ENCODE measurements around the gene PCDHGA4.
A peak's percentile ranks its signal among the peaks of the same experiment; 100 is the strongest.

PCDHGA4 gene

GRCh38 chr5:141355641-141356040 lies 820 bp downstream of the PCDHGA4 start:
- TF ChIP-seq CTCF (conservative IDR thresholded peaks at IDR 0.05; ENCODE audit: low read depth, low read length) = no peak
- H3K4me3 ChIP-seq (ENCODE audit: low read length) = no peak overlapping the region
- no peak for DNase-seq (ENCODE audit: low read depth)

- no peak for DNase-seq (ENCODE audit: low read depth)
- no peak for TF ChIP-seq CTCF (conservative IDR thresholded peaks at IDR 0.05; ENCODE audit: low read depth, low read length)
- no peak overlapping the region for H3K4me3 ChIP-seq (ENCODE audit: low read length)
These were observed 1.3 kb downstream of the PCDHGA4 start for GRCh38 chr5:141356133-141356532.

GRCh38 chr5:141356950-141357349 lies 2.1 kb downstream of the PCDHGA4 start:
- no peak overlapping the region for H3K4me3 ChIP-seq (ENCODE audit: low read length)
- TF ChIP-seq CTCF (conservative IDR thresholded peaks at IDR 0.05; ENCODE audit: low read depth, low read length) = no peak
- no peak for DNase-seq (ENCODE audit: low read depth)

GRCh38 chr5:141359790-141360426 lies 5.1 kb downstream of the PCDHGA4 start, which contains the start of gene PCDHGB2:
Gene PCDHGB2, plus strand, starts transcription at chr5:141359994. Its CDS starts 142 bp downstream, at chr5:141360136.
- peak; percentile 22 for TF ChIP-seq CTCF (conservative IDR thresholded peaks at IDR 0.05; ENCODE audit: low read depth, low read length)
- no peak for DNase-seq (ENCODE audit: low read depth)
- H3K4me3 ChIP-seq (ENCODE audit: low read length) = peak within 1 kb of the TSS; percentile 22

GRCh38 chr5:141360685-141361084 lies 5.9 kb downstream of the PCDHGA4 start:
- no peak for TF ChIP-seq CTCF (conservative IDR thresholded peaks at IDR 0.05; ENCODE audit: low read depth, low read length)
- no peak overlapping the region for H3K4me3 ChIP-seq (ENCODE audit: low read length)
- DNase-seq (ENCODE audit: low read depth) = no peak

- DNase-seq (ENCODE audit: low read depth) = no peak
- H3K4me3 ChIP-seq (ENCODE audit: low read length) = no peak overlapping the region
- TF ChIP-seq CTCF (conservative IDR thresholded peaks at IDR 0.05; ENCODE audit: low read depth, low read length) = no peak
These were observed 7.9 kb downstream of the PCDHGA4 start for GRCh38 chr5:141362719-141363118.

- TF ChIP-seq CTCF (conservative IDR thresholded peaks at IDR 0.05; ENCODE audit: low read depth, low read length) = no peak
- DNase-seq (ENCODE audit: low read depth) = no peak
- no peak within 1 kb of the TSS for H3K4me3 ChIP-seq (ENCODE audit: low read length)
These were observed 9.3 kb downstream of the PCDHGA4 start, which contains the start of gene PCDHGA5 for GRCh38 chr5:141363952-141364660. Gene PCDHGA5, plus strand, starts transcription at chr5:141364162. Its CDS starts 169 bp downstream, at chr5:141364331.

All from retinal pigment epithelial cell (primary cell).